ENCODE data around the gene TOP1.

TOP1 gene

GRCh38 chr20:41170386-41171105, 141.9 kb downstream of the TOP1 start:
- no peak for DNase-seq

- no peak for DNase-seq
These were observed 143.2 kb downstream of the TOP1 start for GRCh38 chr20:41171736-41172295.

GRCh38 chr20:41172296-41173140, 143.9 kb downstream of the TOP1 start:
- DNase-seq = no peak

GRCh38 chr20:41173161-41173721, 144.6 kb downstream of the TOP1 start:
- peak; percentile 65 for DNase-seq

GRCh38 chr20:41173791-41174341, 145.2 kb downstream of the TOP1 start:
- no peak for DNase-seq
